KOPT-K1 (cell line): ENCODE data around the gene PAN3.

ENCODE experiments used
- H3K27ac ChIP-seq: fragments of 200-600 bp; sonication (generic); 2 replicates; pipeline ENCODE4 v1.5.1; 2016; ENCODE audit warnings: antibody characterized with exemption, mild to moderate bottlenecking, low read depth, low read length; ENCODE audit not compliant: poor library complexity, severe bottlenecking
- H3K36me3 ChIP-seq: fragments of 200-600 bp; sonication (generic); 2 replicates; pipeline ENCODE4 v1.5.1; 2017; ENCODE audit warnings: antibody characterized with exemption, mild to moderate bottlenecking, low read length, moderate library complexity; ENCODE audit not compliant: insufficient read depth
- H3K9me3 ChIP-seq: fragments of 200-600 bp; sonication (generic); 2 replicates; pipeline ENCODE4 v1.5.1; 2017; ENCODE audit warnings: antibody characterized with exemption, low read length, mild to moderate bottlenecking; ENCODE audit not compliant: insufficient read depth, poor library complexity, severe bottlenecking

The PAN3 gene

GRCh38 chr13:28321756-28322155 is 183.4 kb downstream of the PAN3 start:
- no peaks in the 10 kb centered on the region for H3K36me3 ChIP-seq
- no peaks in the 10 kb centered on the region for H3K9me3 ChIP-seq
- H3K27ac ChIP-seq = no peak overlapping the region

DNA sequence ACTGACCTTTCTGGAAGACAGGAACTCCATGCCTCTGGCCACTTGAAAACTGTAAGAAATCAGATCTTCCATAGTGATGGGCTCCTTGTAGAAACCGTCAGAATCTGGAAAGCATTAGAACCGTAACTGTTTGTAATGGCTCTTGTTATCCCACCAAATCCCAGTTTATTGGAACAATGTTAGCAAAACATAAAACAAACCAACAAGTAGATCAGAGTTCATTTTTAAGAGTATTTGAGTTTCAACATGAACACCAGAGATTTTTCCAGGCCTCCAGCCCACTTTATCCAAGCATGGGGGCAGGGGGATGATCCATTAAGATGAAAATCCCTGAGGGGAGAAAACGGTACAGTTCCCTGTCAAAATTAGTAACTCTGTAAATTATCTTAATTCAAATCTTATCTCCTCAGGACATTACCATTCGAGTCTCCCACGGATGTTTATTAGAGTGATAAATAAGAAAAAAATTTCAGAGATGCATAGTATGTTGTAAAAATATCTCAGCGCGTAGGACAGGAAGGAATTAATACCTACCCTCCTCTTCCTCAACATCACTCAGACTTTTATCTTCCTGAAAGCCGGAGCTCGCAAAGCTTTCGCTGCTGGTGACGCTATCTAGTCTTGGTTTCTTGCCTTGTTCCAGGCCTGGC is 184.0 kb downstream of the PAN3 start:
- Histone ChIP-seq H3K36me3 (no peaks in the 10 kb centered on the region), H3K27ac (no peak overlapping the region), H3K9me3 (no peaks in the 10 kb centered on the region)

DNA sequence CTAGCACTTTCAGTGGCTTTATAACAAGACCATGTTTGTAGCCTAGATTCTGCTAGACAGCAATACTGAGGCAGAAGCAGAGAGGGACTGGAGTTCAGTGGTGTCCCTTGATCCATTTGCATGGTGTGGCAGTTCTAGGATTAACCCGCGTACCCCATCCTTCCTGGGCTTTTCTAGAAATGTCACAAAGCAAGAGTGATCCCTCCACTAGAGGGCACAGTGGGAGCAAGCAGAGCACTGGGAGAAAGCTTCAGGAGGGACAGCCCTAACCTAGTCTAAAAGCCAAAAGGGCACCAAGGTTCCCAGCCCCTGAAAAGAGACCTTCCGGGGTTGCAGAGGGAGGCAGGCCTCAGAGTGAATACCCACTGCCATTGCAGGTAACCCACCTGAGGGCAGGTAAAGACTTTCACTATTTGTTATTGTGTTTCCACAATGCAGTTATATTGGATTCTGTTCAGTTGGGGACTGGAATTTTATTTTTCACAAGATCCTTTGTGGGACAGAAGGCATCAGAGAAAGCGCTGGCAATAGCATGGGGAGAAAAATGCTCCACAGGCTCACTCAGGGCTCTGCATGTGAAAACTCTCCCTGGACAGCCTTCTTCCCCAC is 185.9 kb downstream of the PAN3 start:
- H3K9me3 ChIP-seq = no peaks in the 10 kb centered on the region
- no peaks in the 10 kb centered on the region for H3K36me3 ChIP-seq
- H3K27ac ChIP-seq = no peak overlapping the region

GRCh38 chr13:28325022-28325421 is 186.7 kb downstream of the PAN3 start:
- H3K27ac ChIP-seq = no peak overlapping the region
- no peaks in the 10 kb centered on the region for H3K36me3 ChIP-seq
- H3K9me3 ChIP-seq = no peaks in the 10 kb centered on the region

GRCh38 chr13:28326056-28326455 is 187.7 kb downstream of the PAN3 start:
- Histone ChIP-seq H3K27ac (no peak overlapping the region), H3K9me3 (no peaks in the 10 kb centered on the region), H3K36me3 (no peaks in the 10 kb centered on the region)

GRCh38 chr13:28327373-28328270 is 189.3 kb downstream of the PAN3 start:
- Histone ChIP-seq H3K27ac (no peak overlapping the region), H3K9me3 (no peaks in the 10 kb centered on the region), H3K36me3 (no peaks in the 10 kb centered on the region)

DNA sequence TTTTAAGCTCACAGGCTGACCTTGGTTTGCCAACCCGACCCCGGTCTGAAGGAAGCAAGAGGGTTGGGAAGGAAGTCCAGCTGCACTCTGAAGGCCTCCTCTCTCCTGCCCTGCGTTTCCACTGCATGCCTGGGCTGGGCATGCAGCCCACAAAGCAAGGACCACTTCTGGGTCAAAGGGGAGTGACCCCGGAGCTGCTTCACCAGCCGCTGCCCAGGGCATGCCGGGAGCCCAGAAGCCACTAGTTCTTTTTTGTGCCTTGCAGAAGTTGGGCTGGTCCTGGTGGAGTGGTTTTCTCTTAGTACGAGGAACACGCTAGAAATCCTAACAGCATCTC is 189.9 kb downstream of the PAN3 start:
- H3K27ac ChIP-seq = no peak overlapping the region
- H3K9me3 ChIP-seq = no peaks in the 10 kb centered on the region
- H3K36me3 ChIP-seq = no peaks in the 10 kb centered on the region

DNA sequence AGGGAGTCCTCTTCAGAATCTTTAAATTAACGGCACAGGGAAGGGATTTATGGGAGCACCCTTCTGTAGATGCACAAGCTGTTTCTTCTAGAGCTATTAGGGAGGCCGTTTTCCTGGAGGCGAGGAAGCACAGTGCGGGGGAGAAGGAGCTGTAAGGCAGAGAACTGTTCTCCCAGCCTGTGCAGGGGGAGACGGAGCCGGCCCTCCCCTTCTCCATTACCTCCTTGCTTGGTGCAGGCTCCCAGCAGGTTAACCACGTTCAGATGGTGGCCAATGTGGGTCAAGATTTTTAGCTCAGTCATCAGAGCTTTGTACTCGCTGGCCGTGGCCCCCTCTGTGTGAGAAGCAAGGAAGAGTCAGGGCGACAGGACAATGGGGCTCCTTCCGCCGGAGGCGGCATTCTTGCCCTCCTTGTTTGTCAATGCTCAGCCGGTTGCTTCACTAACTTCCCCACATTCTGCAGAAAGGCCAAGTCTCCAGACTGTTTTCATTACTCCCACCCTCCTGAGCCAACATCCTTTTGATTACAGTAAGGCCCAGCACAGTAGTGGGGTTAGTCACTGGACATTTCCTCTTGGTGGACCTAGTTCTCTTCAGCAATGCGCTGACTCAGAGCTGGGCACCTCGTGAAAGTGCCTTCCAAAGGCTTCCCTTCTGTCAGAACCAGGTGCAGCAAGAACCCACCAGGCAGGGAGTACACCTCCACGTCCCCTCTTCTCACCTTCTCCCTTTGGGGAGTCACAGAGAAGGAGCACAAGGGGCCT is 191.2 kb downstream of the PAN3 start:
- Histone ChIP-seq H3K9me3 (no peaks in the 10 kb centered on the region), H3K36me3 (no peaks in the 10 kb centered on the region), H3K27ac (no peak overlapping the region)

DNA sequence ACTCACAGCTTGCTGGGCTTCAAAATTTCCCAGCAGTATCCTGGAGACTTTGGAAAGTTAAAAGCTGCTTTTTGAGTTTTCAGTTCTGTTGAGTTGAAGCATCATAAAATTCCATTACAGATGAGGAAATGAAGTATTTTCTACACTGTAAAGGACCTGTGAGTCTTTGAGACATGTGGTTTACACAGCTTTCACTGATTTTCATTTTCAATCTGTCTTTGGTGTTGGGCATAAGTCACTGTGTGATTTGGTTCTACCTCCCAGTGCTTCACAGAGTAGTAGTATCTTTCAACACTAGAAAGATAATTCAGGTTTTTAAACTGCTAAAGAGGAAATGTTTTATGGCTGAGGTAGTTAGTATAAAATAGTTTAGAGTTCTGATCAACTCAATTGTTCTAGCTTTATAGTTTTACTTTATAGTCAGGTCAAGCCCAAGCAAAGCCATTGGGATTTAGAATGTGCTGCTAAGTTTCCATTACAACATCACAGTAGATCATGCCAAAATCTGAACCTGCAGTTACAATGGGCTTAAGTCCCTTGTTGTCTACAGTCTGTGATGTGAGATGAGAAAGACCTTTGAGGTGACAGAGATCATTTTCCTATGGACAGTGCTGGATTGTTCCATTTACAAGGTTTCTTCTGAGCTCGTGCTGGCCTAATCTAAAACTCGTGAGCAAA is 195.0 kb downstream of the PAN3 start:
- no peaks in the 10 kb centered on the region for H3K9me3 ChIP-seq
- H3K27ac ChIP-seq = no peak overlapping the region
- no peaks in the 10 kb centered on the region for H3K36me3 ChIP-seq

- no peaks in the 10 kb centered on the region for H3K36me3 ChIP-seq
- no peaks in the 10 kb centered on the region for H3K9me3 ChIP-seq
- no peak overlapping the region for H3K27ac ChIP-seq
Observed at GRCh38 chr13:28336193-28336657, 197.9 kb downstream of the PAN3 start.

DNA sequence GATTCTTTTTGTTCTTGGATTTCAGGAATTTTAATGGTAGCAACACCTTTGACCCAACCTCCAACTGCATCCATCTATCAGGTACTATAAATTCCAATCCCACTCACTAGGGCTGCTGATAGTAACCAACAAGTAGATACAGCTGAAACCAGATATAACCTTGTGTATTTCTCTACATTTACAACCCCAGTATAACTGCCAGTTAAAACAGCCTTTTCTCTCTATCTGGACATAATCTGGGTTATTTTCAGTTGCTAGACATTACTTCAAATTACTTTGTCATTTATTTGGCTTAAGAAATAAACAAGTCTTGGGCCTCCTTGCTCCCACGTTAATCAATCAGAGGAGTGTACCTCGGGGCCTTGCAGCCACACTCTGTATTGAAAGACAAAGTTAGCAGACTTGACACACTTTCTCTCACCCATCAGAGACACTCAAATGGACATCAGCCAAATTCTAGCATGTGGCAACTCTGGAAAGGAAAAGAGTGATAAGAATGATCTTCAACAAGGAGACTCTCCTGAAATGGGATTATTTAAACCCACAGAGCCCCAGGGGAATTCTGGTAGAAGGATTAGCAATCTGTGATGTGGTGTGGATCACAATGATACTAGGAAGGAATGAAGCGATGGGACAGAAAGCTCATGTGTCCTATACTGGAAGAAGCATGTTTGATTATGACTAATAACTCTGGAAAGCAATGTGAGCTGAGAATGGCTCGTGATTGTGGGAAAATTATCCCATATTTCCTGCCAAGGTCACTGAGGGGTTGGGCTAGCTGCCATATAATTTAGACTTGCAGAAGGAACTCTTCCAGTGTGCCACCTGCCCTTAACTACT is 199.0 kb downstream of the PAN3 start:
- no peaks in the 10 kb centered on the region for H3K36me3 ChIP-seq
- no peak overlapping the region for H3K27ac ChIP-seq
- H3K9me3 ChIP-seq = no peaks in the 10 kb centered on the region

DNA sequence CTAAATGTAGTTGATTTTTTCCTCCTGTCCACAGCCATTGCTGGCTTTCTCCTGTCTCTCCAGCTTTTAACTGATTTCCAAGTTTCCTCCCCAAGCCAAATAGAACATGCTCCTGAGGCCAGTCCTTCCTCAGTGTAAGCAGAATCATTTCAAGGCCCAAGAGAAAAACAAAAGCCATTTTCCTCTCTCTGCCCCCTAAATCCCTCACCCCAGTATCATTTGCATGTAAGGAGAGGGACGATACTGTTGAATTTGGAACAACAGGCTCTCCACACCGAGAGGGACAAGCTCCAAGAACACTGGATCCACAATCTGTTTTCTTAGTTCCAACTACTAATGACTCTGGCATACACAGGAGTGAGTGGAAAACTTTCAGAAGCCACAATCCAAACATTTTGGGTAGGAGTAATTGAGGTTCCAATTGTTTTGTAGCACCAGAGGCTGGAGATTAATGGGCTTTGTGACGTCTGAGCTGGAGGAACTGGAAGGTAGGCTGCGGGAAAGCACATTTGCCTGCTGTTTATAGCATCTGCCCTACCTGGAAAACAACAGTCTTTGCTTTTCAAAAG is 199.7 kb downstream of the PAN3 start:
- no peaks in the 10 kb centered on the region for H3K36me3 ChIP-seq
- no peaks in the 10 kb centered on the region for H3K9me3 ChIP-seq
- no peak overlapping the region for H3K27ac ChIP-seq

- H3K9me3 ChIP-seq = no peaks in the 10 kb centered on the region
- H3K36me3 ChIP-seq = no peaks in the 10 kb centered on the region
Observed at GRCh38 chr13:28338742-28339141, 200.4 kb downstream of the PAN3 start.

GRCh38 chr13:28339419-28339818 is 201.1 kb downstream of the PAN3 start:
- Histone ChIP-seq H3K36me3 (no peaks in the 10 kb centered on the region), H3K9me3 (no peaks in the 10 kb centered on the region), H3K27ac (no peak overlapping the region)

More at GRCh38 chr13:28338742-28339141, 200.4 kb downstream of the PAN3 start:
- no peak overlapping the region for H3K27ac ChIP-seq
